Fibroblast of peridontal ligament (primary cell): ENCODE results near the gene TMSB10.

Source experiments
- DNase-seq: peaks from one replicate; pipeline ENCODE4 v3.0.0-alpha.2; 2010; ENCODE audit errors: extremely low read depth

The TMSB10 gene

GRCh38 chr2:84880395-84880644 lies 25.1 kb upstream of the TMSB10 start:
- DNase-seq, result peak; percentile 26

DNA sequence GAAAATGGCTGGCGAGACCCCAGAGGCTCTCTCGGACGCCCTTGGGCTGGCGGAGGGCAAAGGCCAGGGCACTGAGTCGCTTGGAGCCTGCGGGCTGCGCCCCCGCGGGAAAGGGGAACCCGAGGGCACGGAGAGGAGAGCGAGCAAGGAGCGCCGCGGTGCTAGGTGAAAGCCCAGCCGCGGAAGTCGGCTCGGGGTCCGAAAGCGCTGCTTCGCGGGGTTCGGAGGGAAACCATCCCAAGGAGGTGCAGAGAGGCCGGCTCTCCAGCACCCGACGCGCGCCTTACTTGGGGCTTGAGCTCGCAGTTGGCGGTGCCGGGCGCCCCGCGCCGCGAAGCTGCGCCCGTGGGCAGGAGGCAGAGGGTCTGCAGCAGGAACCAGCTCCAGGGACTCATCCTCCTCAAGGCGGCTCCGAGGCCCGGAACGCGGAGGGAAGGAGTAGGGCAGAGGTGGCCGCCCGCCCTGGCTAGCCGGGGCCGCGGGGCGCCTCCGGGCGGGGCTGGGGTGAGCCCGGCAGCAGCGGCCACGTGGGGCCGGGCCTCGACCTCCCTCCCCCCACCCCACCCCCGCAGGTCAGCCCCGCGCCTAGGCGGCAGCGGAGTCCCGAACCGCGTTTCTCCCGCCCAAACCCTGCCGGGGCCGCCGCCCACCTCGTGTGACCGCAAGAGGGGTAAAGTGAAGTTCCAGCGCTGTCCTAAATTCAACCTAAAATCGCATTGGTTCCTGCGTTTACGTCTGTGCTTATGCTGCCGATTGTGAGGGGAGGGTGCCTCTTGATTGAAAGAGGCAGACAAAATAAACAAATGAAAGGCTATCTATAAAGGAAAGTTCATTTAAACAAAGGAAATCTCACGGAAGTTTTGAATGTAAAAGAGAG lies 24.6 kb upstream of the TMSB10 start, which contains the start of gene TRABD2A:
Gene TRABD2A (minus strand): TSS at position 440 of the 877 bp plus-strand sequence. CDS start 45 bp downstream, at position 395.
- DNase-seq, result peak; percentile 74

- peak; percentile 91 for DNase-seq
Observed at GRCh38 chr2:84881581-84882413, 23.7 kb upstream of the TMSB10 start.

GRCh38 chr2:84882414-84882738 lies 23.1 kb upstream of the TMSB10 start:
- DNase-seq, result no peak

DNA sequence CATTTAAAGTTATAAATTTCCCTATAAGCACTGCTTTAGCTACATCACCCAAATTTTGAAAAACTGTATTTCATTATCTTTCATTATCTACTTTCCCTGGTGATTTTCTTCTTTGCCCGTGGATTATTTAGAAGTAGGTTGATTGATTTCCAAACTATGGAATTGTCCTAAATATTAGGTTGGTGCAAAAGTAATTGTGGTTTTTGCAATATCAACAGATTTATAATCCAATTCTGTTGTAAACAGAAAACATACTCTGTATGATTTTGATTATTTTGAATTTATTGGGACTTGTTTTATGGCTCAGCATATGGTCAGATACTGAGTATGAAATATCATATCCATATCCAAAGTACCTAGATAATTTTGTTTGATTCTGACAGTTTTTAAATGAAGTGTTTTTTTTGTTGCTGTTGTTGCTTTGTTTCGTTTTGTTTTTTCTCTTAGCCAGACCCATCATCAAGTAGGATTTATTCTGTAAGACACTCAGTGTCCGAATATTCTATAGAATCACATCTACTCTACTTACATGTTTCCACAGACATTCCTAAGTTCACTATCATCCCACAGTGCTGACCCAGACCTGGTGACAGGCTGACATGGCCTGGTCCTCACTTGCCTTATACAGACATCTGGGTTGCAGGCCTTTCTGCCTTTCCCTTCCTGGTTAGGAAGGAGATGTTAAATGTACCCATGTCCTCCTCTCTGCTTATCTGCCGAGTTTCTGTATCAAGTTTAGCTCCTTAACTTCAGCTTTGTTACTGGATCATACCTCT lies 22.5 kb upstream of the TMSB10 start:
- no peak for DNase-seq

- DNase-seq, result peak; percentile 21
Observed at GRCh38 chr2:84884449-84884848, 21.0 kb upstream of the TMSB10 start.

DNA sequence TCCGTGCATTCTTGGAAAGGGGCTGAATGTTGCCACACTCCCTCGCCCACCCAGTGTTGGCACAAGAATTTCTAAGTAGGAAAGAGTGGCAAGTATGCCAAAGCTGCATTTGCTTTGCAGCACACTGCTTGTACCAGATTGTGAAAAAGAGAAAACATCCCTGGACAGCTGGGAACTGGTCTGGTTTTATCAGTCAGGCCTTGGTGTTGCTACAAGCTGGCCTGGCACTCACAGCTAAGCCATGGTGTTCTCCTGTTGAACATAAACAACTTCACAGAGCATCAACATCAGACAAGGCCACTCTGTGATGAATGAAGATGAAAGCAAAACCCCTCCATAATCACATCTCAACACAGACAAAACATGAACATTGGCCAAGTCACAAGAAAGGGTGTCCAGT lies 20.3 kb upstream of the TMSB10 start:
- no peak for DNase-seq

DNA sequence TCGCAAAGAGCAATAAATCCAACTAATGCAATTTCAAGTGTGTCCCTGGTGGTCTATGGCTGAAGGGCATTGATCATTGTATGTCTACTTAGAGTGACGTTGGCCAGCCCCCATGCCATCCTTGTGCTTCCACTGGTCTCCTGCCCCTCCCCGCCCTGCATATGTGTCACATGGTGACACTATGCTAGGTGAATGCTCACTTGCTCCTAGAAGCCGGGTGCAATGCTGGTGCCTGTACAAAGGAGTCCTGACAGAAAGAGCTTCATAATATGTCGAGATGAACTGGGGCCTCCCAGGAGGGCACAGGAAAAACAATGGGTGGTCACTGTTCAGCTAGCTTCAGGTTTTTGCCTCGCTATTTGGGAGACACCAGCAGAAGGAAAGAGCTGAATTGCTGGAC lies 18.7 kb upstream of the TMSB10 start:
- DNase-seq, result no peak

GRCh38 chr2:84888401-84889276 lies 16.8 kb upstream of the TMSB10 start:
- DNase-seq, result peak; percentile 82

GRCh38 chr2:84889332-84889731 lies 16.1 kb upstream of the TMSB10 start:
- DNase-seq, result no peak

DNA sequence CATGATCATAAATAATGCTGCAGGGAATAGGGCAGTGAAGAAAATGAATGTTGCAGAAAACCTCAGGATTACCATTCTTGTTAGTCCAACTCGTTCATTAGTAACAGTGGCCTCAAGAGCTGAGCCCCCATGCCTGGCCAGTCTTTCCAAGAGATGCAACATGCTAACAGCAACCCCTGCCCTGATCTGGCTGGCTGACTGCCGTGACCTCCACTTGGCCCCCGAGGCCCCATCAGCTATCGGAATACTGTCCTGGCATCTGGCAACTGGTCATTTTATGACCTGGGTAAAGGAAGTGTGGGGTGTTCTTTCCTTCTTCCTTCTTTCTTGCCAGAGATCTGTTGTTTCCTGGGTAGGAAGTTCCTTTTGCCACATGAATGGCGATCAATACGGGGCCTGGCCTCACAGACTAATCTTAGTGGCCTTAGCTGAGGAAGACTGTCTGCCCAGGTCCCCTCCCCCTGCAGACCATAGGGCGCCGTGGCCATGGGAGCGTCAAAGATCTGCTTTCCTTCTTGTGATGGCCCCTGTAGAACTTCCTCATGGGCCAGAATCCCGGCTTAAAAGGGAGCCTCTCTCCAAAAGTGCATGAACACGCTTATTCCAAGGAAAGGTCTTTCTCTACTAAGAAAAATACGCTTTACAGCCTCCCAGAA lies 14.0 kb upstream of the TMSB10 start:
- no peak for DNase-seq

- no peak for DNase-seq
Observed at GRCh38 chr2:84894131-84894586, 11.3 kb upstream of the TMSB10 start.

DNA sequence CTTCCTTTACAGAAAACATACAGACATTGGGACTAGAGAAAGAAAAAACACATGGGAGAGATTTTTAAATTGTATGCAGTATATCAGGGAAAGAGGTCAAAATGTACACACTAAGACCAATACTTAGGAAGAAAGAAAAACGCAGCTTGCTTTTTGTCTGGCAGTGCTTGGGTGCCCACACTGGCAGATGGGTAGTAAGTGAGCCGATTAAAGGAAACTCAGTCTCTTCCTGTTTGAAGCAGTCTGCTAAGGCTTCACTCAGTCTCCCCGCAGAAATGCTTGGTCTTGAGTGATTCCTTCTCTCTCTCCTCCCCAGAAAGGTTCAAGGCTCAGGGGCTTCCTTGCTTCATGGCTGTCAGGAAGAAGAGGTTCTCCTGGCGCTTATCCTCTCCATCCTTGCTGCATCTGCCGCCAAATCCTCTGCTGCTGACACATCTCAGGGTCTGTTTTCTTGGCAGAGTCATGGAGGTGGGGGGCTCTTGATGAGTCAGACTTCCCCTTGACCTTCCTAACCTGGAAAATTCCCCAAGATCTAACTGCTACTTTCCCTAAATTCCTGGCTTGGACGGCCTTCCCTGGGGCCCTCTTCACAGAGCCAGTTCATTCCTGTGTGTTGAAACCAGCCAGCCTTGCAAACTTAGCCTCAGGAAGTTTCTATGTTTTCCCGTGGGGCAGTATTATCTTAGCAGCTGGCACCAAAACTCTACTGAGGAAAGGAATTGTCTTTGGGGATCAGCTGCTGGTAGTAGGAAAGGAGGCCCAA lies 10.5 kb upstream of the TMSB10 start:
- peak; percentile 81 for DNase-seq

DNA sequence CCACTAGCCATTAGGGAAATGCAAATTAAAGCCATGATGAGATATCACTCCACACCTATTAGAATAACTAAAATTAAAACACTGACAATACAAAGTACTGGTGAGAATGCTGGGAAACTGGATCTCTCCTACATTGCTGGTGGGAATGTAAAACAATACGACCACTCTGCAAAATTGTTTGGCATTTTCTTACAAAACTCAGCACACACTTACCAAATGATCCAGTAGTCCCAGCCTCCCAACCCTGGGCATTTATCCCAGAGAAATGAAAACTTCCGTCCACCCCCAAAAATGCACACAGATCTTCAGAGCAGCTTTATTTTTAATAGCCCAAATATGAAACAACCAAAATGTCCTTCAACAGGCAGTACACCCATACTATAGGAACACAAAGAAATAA lies 8.9 kb upstream of the TMSB10 start:
- DNase-seq, result peak; percentile 71

GRCh38 chr2:84897773-84898172 lies 7.7 kb upstream of the TMSB10 start:
- DNase-seq, result no peak

GRCh38 chr2:84899304-84900204 lies 5.9 kb upstream of the TMSB10 start:
- no peak for DNase-seq

DNA sequence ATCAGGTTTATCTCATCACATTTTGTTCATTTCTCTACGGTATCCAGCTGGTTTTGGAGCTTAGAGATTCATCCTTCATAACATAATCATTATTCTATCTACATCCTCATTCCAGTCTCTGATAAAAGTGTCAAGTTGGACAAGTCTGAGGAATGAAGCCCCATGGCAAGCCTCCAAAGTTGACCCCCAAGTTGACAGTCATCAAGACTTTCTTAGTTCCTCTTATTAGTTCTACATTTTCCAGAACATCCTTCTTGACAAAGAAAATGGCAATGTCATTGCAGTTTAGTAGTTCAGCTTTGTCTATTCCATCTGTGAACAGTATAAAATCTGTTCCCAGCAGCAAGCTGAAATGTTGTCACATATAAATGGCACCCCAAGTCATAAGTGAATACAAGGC lies 4.5 kb upstream of the TMSB10 start:
- no peak for DNase-seq

GRCh38 chr2:84901593-84902120 lies 3.8 kb upstream of the TMSB10 start:
- DNase-seq, result peak; percentile 97

GRCh38 chr2:84902526-84902925 lies 2.9 kb upstream of the TMSB10 start:
- no peak for DNase-seq
